Measurements from ENCODE around the gene POLR2F.

POLR2F gene

DNA sequence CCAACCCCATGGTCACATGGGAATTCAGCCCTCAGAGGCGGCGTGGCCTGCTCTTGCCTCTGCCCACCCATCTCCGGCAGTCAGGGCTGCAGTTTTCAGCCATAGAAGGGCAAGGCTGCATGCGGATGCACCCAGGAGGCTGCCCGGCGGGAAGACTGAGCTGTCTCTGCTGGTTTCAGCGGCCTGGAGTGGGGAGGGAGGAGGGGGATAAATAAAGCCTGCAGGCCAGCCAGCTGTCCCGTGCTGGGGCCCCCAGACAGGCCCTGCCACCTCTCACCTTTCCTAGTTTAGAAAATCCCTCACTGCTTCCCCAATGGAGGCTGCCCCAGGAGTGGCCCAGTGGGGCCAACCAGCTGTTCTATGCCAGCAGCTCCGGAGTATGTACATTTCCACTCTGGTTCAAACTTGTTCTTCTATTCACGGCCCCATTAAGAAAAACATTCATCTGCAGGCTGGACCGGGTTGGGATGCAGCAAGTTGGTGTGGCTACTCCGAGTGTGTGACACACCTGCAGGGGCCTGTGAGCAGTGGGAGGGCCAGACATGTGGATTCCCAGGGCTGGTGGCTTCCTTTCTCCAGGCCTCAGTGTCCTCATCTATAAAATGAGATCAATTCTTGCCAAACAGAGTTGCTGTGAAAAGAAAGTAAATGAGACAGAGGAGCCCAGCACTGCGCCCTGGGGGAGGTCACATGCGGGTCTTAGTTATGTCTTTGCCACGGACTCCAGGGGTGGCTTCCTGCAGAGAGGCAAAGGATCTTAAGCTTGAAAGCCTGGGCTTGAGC, 42.4 kb upstream of the POLR2F start:
- Histone ChIP-seq H3K4me2 (peak overlapping the region; percentile 22 to 100 (median 84)), H3K9ac (peak overlapping the region in 8 of 11 experiments; percentile 12 to 63 (median 46); a peak in 13 of 22 replicates), H3K36me3 (peaks cover 7 to 40% (median 15%) of the 10 kb centered on the region in 11 experiments; a peak in 18 of 22 replicates), H3K4me1 (peaks cover 56 to 91% (median 84%) of the 10 kb centered on the region in 10 experiments), H3K27me3 (no peaks in the 10 kb centered on the region), H3K9me3 (replicated peaks in 1 of 11) (no peaks in the 10 kb centered on the region), H4K20me1 (peaks cover 17 to 74% (median 51%) of the 10 kb centered on the region in 11 experiments; a peak in 18 of 22 replicates), H3K4me3 (peak overlapping the region in 2 of 10 experiments; percentile 3 to 31; a peak in 2 of 20 replicates), H3K27ac (peak overlapping the region in 6 of 11 experiments; percentile 5 to 73 (median 68); a peak in 10 of 22 replicates)
- TF ChIP-seq Cebpa-rat (IDR thresholded peaks at IDR 0.05), result no peak

DNA sequence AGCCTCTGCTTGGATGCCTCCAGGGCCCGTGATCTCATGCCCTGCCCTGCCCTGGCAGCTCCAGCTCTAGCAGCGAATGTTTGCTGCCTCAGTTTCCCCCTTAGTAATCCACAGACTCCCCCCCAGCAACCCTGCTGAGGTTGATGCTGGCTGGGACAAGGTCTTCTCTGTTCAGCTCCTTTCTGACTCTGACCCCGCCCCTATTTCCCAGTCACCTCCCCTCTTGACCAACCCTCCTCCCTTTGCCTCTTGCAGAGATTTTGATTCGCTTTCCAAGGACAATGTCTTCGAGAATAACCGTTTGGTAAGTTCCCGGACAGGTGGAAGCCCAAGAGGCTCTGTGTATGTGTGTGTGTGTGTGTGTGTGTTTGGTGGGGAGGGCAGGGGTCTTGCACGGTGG, 41.8 kb upstream of the POLR2F start:
- no peak overlapping the region for H3K4me3 ChIP-seq
- peak overlapping the region in 4 of 11 experiments; percentile 68 to 73 (median 68); a peak in 8 of 22 replicates for H3K27ac ChIP-seq
- no peaks in the 10 kb centered on the region for H3K27me3 ChIP-seq
- peak overlapping the region; percentile 22 to 100 (median 84); a peak in 21 of 22 replicates for H3K4me2 ChIP-seq
- H3K9ac ChIP-seq, result peak overlapping the region in 4 of 11 experiments; percentile 45 to 63 (median 56); a peak in 6 of 22 replicates
- TF ChIP-seq Cebpa-rat (IDR thresholded peaks at IDR 0.05), result no peak
- H3K4me1 ChIP-seq, result peaks cover 56 to 95% (median 83%) of the 10 kb centered on the region in 10 experiments
- peaks cover 13 to 46% (median 22%) of the 10 kb centered on the region in 11 experiments; a peak in 19 of 22 replicates for H3K36me3 ChIP-seq
- H3K9me3 ChIP-seq (replicated peaks in 1 of 11), result no peaks in the 10 kb centered on the region
- H4K20me1 ChIP-seq, result peaks cover 17 to 74% (median 51%) of the 10 kb centered on the region in 11 experiments; a peak in 18 of 22 replicates

DNA sequence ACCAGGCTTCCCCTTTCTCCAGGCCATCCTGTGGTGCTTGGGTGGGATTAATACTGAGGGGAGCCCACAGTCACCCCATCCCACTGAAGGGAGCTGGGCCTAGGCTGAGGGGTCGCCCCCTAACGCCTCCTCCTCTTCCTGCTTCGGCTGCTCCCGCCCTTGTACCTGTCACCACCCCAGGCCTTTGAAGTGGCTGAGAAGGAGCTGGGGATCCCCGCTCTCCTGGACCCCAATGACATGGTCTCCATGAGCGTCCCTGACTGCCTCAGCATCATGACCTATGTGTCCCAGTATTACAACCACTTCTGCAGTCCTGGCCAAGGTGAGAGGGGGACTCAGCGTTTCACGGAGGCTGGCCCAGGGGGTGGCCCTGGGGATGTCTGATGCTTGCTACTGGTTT, 41.3 kb upstream of the POLR2F start:
- H3K4me2 ChIP-seq, result peak overlapping the region; percentile 27 to 100 (median 84); a peak in 21 of 22 replicates
- H3K9me3 ChIP-seq (replicated peaks in 1 of 11), result no peaks in the 10 kb centered on the region
- no peak for TF ChIP-seq Cebpa-rat (IDR thresholded peaks at IDR 0.05)
- H3K27me3 ChIP-seq, result no peaks in the 10 kb centered on the region
- peak overlapping the region in 6 of 11 experiments; percentile 2 to 73 (median 68); a peak in 12 of 22 replicates for H3K27ac ChIP-seq
- H3K4me3 ChIP-seq, result no peak overlapping the region
- H3K9ac ChIP-seq, result peak overlapping the region in 5 of 11 experiments; percentile 26 to 63 (median 53); a peak in 8 of 22 replicates
- H3K36me3 ChIP-seq, result peaks cover 13 to 50% (median 25%) of the 10 kb centered on the region in 11 experiments; a peak in 20 of 22 replicates
- H3K4me1 ChIP-seq, result peaks cover 52 to 95% (median 79%) of the 10 kb centered on the region in 10 experiments
- H4K20me1 ChIP-seq, result peaks cover 17 to 70% (median 48%) of the 10 kb centered on the region in 11 experiments; a peak in 18 of 22 replicates

DNA sequence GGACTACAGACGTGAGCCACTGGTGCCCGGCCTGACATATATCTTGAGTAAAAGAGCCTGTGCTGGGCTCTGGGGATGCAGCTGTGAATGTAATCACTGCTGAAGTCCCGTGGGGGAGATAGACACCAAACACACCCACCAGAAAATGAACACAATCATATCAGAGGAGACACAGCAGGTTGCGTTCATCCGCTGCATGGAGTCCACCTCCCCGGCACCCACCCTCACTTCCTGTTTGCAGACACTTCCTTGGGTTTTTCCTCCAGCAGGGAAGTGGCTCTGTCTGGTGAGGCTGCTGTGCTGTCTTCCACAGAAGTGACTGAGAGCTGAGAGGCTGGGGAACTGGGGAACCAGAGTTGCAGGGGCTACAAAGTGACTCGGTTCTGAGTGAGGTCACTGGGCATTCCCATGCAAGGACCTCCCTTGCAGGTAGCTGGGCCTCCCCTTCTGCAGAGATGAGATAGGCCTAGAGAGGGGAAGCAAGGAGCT, 40.2 kb upstream of the POLR2F start:
- Histone ChIP-seq H3K4me2 (peak overlapping the region; percentile 63 to 100 (median 84)), H3K27me3 (no peaks in the 10 kb centered on the region), H3K27ac (peak overlapping the region in 8 of 11 experiments; percentile 9 to 73 (median 58); a peak in 14 of 22 replicates), H3K4me3 (no peak overlapping the region; a peak in 2 of 20 replicates), H3K9me3 (replicated peaks in 1 of 11) (no peaks in the 10 kb centered on the region), H3K4me1 (peaks cover 48 to 95% (median 79%) of the 10 kb centered on the region in 10 experiments), H3K9ac (peak overlapping the region in 8 of 11 experiments; percentile 26 to 63 (median 48); a peak in 11 of 22 replicates), H4K20me1 (peaks cover 17 to 69% (median 39%) of the 10 kb centered on the region in 11 experiments; a peak in 18 of 22 replicates), H3K36me3 (peaks cover 22 to 60% (median 36%) of the 10 kb centered on the region in 11 experiments; a peak in 20 of 22 replicates)
- TF ChIP-seq Cebpa-rat (IDR thresholded peaks at IDR 0.05), result peak in 1 of 11 experiments; percentile 71; a peak in 4 of 22 replicates

DNA sequence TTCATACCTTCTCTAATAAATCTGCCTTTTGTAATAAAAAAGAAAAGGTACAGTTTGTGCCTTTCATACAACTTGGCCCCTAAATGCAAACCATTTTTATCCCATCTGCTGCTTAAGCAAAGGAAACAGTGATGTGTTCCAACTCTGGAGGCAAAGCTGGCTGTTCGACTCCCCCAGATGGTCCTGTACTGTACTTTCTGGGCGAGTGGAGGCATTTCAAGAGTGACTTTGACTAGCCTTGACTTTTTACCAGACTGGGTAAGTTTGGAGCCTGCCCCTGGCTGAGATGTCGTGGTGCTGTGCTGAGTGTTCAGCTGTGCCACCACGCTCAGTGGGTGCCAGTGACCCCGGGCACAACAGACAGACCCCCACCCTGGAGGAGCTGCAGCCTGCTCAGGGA, 37.2 kb upstream of the POLR2F start:
- Histone ChIP-seq H3K9me3 (replicated peaks in 1 of 11) (no peaks in the 10 kb centered on the region), H3K36me3 (peaks cover 26 to 74% (median 49%) of the 10 kb centered on the region in 11 experiments; a peak in 21 of 22 replicates), H3K27ac (0 out of 22 replicates have a peak overlapping the region, but pooled peaks of 1 of the 11 experiments have one; percentile 7), H3K9ac (0 out of 22 replicates have a peak overlapping the region, but pooled peaks of 2 of the 11 experiments have one; percentile 10 to 13), H3K4me2 (no peak overlapping the region), H3K27me3 (no peaks in the 10 kb centered on the region), H4K20me1 (peaks cover under 1 to 42% (median 17%) of the 10 kb centered on the region in 11 experiments; a peak in 17 of 22 replicates), H3K4me3 (no peak overlapping the region), H3K4me1 (peaks cover 61 to 96% (median 83%) of the 10 kb centered on the region in 10 experiments)
- no peak for TF ChIP-seq Cebpa-rat (IDR thresholded peaks at IDR 0.05)

DNA sequence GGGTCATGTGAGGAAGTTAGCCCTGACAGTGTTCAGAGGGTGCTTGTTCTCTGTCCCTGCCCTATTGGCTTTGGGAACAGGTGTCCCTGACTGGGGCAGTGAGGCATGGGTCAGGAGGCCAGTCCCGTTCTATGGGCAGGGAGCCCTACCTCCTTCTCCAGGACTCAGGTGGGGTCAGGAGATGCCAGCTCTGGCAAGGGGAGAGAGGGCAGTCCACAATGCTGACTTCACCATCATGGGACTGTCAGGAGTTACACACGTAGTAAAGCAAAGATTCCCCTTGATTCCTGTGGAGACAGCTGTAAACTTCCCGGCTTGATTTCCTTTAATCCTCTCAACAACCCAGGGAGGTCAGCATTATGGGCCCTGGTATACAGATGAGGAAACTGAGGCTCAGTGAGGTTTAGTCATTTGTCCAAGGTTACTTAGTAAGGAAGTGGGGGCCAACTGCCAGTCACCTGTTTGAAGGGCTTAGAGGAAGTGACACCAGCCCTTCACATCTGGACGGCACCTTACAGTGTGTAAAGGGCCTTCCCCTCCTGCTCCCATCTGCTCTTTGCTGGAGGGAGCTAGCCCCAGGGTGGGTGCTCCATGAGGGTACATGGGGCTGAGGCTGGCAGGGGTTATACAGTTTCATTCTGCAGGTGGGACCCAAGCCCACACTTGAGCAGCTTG, 35.5 kb upstream of the POLR2F start:
- H3K36me3 ChIP-seq, result peaks cover 21 to 70% (median 49%) of the 10 kb centered on the region in 11 experiments; a peak in 21 of 22 replicates
- peak overlapping the region in 10 of 11 experiments; percentile 30 to 70 (median 56); a peak in 18 of 22 replicates for H3K27ac ChIP-seq
- H4K20me1 ChIP-seq, result peaks cover 0 to 30% (median 7%) of the 10 kb centered on the region in 11 experiments; a peak in 8 of 22 replicates
- peak overlapping the region; percentile 69 to 94 (median 88) for H3K4me2 ChIP-seq
- no peaks in the 10 kb centered on the region for H3K27me3 ChIP-seq
- H3K9me3 ChIP-seq (replicated peaks in 1 of 11), result no peaks in the 10 kb centered on the region
- H3K4me1 ChIP-seq, result peaks cover 44 to 92% (median 77%) of the 10 kb centered on the region in 10 experiments
- H3K9ac ChIP-seq, result peak overlapping the region in 8 of 11 experiments; percentile 11 to 63 (median 46); a peak in 15 of 22 replicates
- H3K4me3 ChIP-seq, result 0 out of 20 replicates have a peak overlapping the region, but pooled peaks of 3 of the 10 experiments have one; percentile 11 to 30 (median 14)
- TF ChIP-seq Cebpa-rat (IDR thresholded peaks at IDR 0.05), result no peak

GRCh38 chr22:37918580-37919270, 34.8 kb upstream of the POLR2F start:
- Histone ChIP-seq H3K27me3 (no peaks in the 10 kb centered on the region), H3K9ac (peak overlapping the region in 9 of 11 experiments; percentile 11 to 63 (median 47); a peak in 17 of 22 replicates), H4K20me1 (peaks cover 0 to 28% (median under 1%) of the 10 kb centered on the region in 11 experiments; a peak in 8 of 22 replicates), H3K4me3 (peak overlapping the region in 2 of 10 experiments; percentile 14 to 30; a peak in 1 of 20 replicates), H3K4me2 (peak overlapping the region; percentile 69 to 94 (median 88)), H3K9me3 (replicated peaks in 1 of 11) (no peaks in the 10 kb centered on the region), H3K36me3 (peaks cover 26 to 73% (median 55%) of the 10 kb centered on the region in 11 experiments; a peak in 21 of 22 replicates), H3K4me1 (peaks cover 36 to 92% (median 77%) of the 10 kb centered on the region in 10 experiments), H3K27ac (peak overlapping the region in 10 of 11 experiments; percentile 30 to 70 (median 56); a peak in 20 of 22 replicates)
- TF ChIP-seq Cebpa-rat (IDR thresholded peaks at IDR 0.05), result no peak
